WTC11 (cell line): ENCODE results near the gene TMPRSS2. TPM values are rescaled to one million over a fixed set of nuclear protein-coding genes. Genes with fewer than 3 reads are reported as not detected.

Experiments used
- ATAC-seq: fragments of 200-7000 bp; cut with Tn5 transposase; 2 replicates; pipeline ENCODE4 v1.10.0; 2021; ENCODE audit warnings: mild to moderate bottlenecking, moderate library complexity
- CTCF ChIA-PET: fragments of 300-600 bp; sonication (Branson Sonifier 250); formaldehyde crosslinking; loops from one replicate; lab custom pipeline; 2021; ENCODE audit warnings: antibody characterized with exemption; lab: Charles Lee
- POLR2A ChIA-PET: fragments of 350-600 bp; sonication (Branson Sonifier 250); formaldehyde crosslinking; loops from one replicate; lab custom pipeline; 2021; ENCODE audit warnings: antibody characterized with exemption; lab: Charles Lee
- DNase-seq: peaks from one replicate; pipeline ENCODE4 v3.0.0; 2021; ENCODE audit warnings: low spot score
- H3K27ac Mint-ChIP-seq: 2 replicates; pipeline ENCODE4 v1.8.0; 2021; ENCODE audit warnings: mixed read lengths
- H3K27me3 Mint-ChIP-seq: 2 replicates; pipeline ENCODE4 v1.8.0; 2021; ENCODE audit warnings: low read depth, mild to moderate bottlenecking, moderate library complexity, mixed read lengths
- H3K36me3 Mint-ChIP-seq: 2 replicates; pipeline ENCODE4 v1.8.0; 2021; ENCODE audit warnings: mixed read lengths
- H3K4me1 Mint-ChIP-seq: 2 replicates; pipeline ENCODE4 v1.8.0; 2022; ENCODE audit warnings: mixed read lengths
- H3K4me3 Mint-ChIP-seq: 2 replicates; pipeline ENCODE4 v1.8.0; 2021; ENCODE audit warnings: mild to moderate bottlenecking, moderate library complexity, mixed read lengths
- H3K9me3 Mint-ChIP-seq: 2 replicates; pipeline ENCODE4 v1.8.0; 2021; ENCODE audit warnings: mixed read lengths
- CREB1 ChIP-seq: sonication (generic); formaldehyde crosslinking; IDR thresholded peaks from 2 replicates; pipeline ENCODE4 v1.8.0; 2023; ENCODE audit warnings: mild to moderate bottlenecking, missing genetic modification reagents
- CREM ChIP-seq: sonication (generic); formaldehyde crosslinking; IDR thresholded peaks from 2 replicates; pipeline ENCODE4 v1.8.1; 2022; ENCODE audit warnings: mild to moderate bottlenecking, missing genetic modification reagents, moderate library complexity
- ELF4 ChIP-seq: sonication (generic); formaldehyde crosslinking; IDR thresholded peaks from 2 replicates; pipeline ENCODE4 v1.8.1; 2022; ENCODE audit warnings: low read depth, mild to moderate bottlenecking, moderate library complexity, missing genetic modification reagents
- ESRRA ChIP-seq: sonication (generic); formaldehyde crosslinking; IDR thresholded peaks from 2 replicates; pipeline ENCODE4 v1.8.1; 2022; ENCODE audit warnings: mild to moderate bottlenecking, missing genetic modification reagents, borderline replicate concordance
- GABPB1 ChIP-seq: sonication (generic); formaldehyde crosslinking; IDR thresholded peaks from 2 replicates; pipeline ENCODE4 v1.8.1; 2023; ENCODE audit warnings: mild to moderate bottlenecking, missing genetic modification reagents
- GTF2I ChIP-seq: fragments of 250-450 bp; sonication (Bioruptor Pico); conservative IDR thresholded peaks from 2 replicates; pipeline ENCODE4 v1.4.0; 2021; ENCODE audit warnings: mild to moderate bottlenecking
- KAT7 ChIP-seq: sonication (generic); formaldehyde crosslinking; IDR thresholded peaks from 2 replicates; pipeline ENCODE4 v1.8.1; 2023; ENCODE audit warnings: missing genetic modification reagents, mild to moderate bottlenecking, borderline replicate concordance
- NFE2L1 ChIP-seq: sonication (generic); formaldehyde crosslinking; IDR thresholded peaks from 2 replicates; pipeline ENCODE4 v1.8.1; 2023; ENCODE audit warnings: missing genetic modification reagents
- RELA ChIP-seq: sonication (generic); formaldehyde crosslinking; IDR thresholded peaks from 2 replicates; pipeline ENCODE4 v1.8.1; 2022; ENCODE audit warnings: missing genetic modification reagents, mild to moderate bottlenecking, borderline replicate concordance
- TEAD1 ChIP-seq: sonication (generic); formaldehyde crosslinking; IDR thresholded peaks from 2 replicates; pipeline ENCODE4 v1.8.0; 2022; ENCODE audit warnings: mild to moderate bottlenecking, missing genetic modification reagents
- ZNF121 ChIP-seq: sonication (generic); formaldehyde crosslinking; IDR thresholded peaks from 2 replicates; pipeline ENCODE4 v1.8.0; 2023; ENCODE audit warnings: missing genetic modification reagents
- total RNA-seq: library from RNA; stranded (reverse); gene quantifications from 3 replicates; pipeline ENCODE4 v1.2.3, GENCODE V29; 2021
- TF ChIP-seq, protein P1 (sequence below): sonication (generic); formaldehyde crosslinking; IDR thresholded peaks from 2 replicates; pipeline ENCODE4 v1.8.0; 2022; ENCODE audit warnings: mild to moderate bottlenecking, missing genetic modification reagents
- TF ChIP-seq, protein P2 (sequence below): sonication (generic); formaldehyde crosslinking; IDR thresholded peaks from 2 replicates; pipeline ENCODE4 v1.8.1; 2022; ENCODE audit warnings: mild to moderate bottlenecking, missing genetic modification reagents, moderate library complexity, borderline replicate concordance
- TF ChIP-seq, protein P3 (sequence below): sonication (generic); formaldehyde crosslinking; IDR thresholded peaks from 2 replicates; pipeline ENCODE4 v1.8.1; 2023; ENCODE audit warnings: mild to moderate bottlenecking, moderate library complexity, missing genetic modification reagents
- TF ChIP-seq, protein P4 (sequence below): sonication (generic); formaldehyde crosslinking; IDR thresholded peaks from 2 replicates; pipeline ENCODE4 v1.8.0; 2022; ENCODE audit warnings: mild to moderate bottlenecking, missing genetic modification reagents
- TF ChIP-seq, protein P5 (sequence below): sonication (generic); formaldehyde crosslinking; IDR thresholded peaks from 2 replicates; pipeline ENCODE4 v1.8.0; 2022; ENCODE audit warnings: mild to moderate bottlenecking, missing genetic modification reagents
- TF ChIP-seq, protein P6 (sequence below): sonication (generic); formaldehyde crosslinking; IDR thresholded peaks from 2 replicates; pipeline ENCODE4 v1.8.0; 2023; ENCODE audit warnings: missing genetic modification reagents, mild to moderate bottlenecking, borderline replicate concordance
- TF ChIP-seq, protein P7 (sequence below): fragments of 250-450 bp; sonication (Bioruptor Pico); IDR thresholded peaks from 2 replicates; pipeline ENCODE4 v1.8.0; 2021; ENCODE audit warnings: mild to moderate bottlenecking
- TF ChIP-seq, protein P8 (sequence below): sonication (generic); formaldehyde crosslinking; conservative IDR thresholded peaks from 2 replicates; pipeline ENCODE4 v1.8.1; 2023; ENCODE audit warnings: mild to moderate bottlenecking, low read depth, missing genetic modification reagents, moderate library complexity
- TF ChIP-seq, protein P9 (sequence below): fragments of 250-450 bp; sonication (Bioruptor Pico); conservative IDR thresholded peaks from 2 replicates; pipeline ENCODE4 v1.9.0; 2021; ENCODE audit warnings: mild to moderate bottlenecking

Gene TMPRSS2
- total RNA-seq, 1 experiment from 2014 or later: 8.5 TPM

DNA sequence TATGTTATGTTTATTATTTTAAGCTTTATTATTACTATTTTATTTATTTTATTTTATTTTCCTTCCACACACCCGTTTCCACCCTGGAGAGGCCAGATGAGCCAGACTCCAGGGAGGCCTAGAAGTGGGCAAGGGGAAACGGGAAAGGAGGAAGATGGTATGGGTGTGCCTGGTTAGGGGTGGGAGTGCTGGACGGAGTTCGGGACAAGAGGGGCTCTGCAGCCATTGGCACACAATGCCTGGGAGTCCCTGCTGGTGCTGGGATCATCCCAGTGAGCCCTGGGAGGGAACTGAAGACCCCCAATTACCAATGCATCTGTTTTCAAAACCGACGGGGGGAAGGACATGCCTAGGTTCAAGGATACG is 82.4 kb downstream of the TMPRSS2 start:
- TF ChIP-seq ESRRA (CRISPR knock-in tag) (no peak), CREM (no peak), KAT7 (CRISPR knock-in tag) (no peak), CREB1 (CRISPR knock-in tag) (no peak), ZNF121 (CRISPR knock-in tag) (no peak), ELF4 (no peak), GABPB1 (CRISPR knock-in tag) (no peak), RELA (no peak), NFE2L1 (CRISPR knock-in tag) (no peak), TEAD1 (CRISPR knock-in tag) (no peak), GTF2I (CRISPR knock-in tag) (no peak)
- TF ChIP-seq, protein P1, sequence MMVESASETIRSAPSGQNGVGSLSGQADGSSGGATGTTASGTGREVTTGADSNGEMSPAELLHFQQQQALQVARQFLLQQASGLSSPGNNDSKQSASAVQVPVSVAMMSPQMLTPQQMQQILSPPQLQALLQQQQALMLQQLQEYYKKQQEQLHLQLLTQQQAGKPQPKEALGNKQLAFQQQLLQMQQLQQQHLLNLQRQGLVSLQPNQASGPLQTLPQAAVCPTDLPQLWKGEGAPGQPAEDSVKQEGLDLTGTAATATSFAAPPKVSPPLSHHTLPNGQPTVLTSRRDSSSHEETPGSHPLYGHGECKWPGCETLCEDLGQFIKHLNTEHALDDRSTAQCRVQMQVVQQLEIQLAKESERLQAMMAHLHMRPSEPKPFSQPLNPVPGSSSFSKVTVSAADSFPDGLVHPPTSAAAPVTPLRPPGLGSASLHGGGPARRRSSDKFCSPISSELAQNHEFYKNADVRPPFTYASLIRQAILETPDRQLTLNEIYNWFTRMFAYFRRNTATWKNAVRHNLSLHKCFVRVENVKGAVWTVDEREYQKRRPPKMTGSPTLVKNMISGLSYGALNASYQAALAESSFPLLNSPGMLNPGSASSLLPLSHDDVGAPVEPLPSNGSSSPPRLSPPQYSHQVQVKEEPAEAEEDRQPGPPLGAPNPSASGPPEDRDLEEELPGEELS (CRISPR knock-in tag): no peak
- TF ChIP-seq, protein P2, sequence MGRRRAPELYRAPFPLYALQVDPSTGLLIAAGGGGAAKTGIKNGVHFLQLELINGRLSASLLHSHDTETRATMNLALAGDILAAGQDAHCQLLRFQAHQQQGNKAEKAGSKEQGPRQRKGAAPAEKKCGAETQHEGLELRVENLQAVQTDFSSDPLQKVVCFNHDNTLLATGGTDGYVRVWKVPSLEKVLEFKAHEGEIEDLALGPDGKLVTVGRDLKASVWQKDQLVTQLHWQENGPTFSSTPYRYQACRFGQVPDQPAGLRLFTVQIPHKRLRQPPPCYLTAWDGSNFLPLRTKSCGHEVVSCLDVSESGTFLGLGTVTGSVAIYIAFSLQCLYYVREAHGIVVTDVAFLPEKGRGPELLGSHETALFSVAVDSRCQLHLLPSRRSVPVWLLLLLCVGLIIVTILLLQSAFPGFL (CRISPR knock-in tag): no peak
- TF ChIP-seq, protein P3, sequence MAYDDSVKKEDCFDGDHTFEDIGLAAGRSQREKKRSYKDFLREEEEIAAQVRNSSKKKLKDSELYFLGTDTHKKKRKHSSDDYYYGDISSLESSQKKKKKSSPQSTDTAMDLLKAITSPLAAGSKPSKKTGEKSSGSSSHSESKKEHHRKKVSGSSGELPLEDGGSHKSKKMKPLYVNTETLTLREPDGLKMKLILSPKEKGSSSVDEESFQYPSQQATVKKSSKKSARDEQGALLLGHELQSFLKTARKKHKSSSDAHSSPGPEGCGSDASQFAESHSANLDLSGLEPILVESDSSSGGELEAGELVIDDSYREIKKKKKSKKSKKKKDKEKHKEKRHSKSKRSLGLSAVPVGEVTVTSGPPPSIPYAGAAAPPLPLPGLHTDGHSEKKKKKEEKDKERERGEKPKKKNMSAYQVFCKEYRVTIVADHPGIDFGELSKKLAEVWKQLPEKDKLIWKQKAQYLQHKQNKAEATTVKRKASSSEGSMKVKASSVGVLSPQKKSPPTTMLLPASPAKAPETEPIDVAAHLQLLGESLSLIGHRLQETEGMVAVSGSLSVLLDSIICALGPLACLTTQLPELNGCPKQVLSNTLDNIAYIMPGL (CRISPR knock-in tag): no peak
- TF ChIP-seq, protein P4, sequence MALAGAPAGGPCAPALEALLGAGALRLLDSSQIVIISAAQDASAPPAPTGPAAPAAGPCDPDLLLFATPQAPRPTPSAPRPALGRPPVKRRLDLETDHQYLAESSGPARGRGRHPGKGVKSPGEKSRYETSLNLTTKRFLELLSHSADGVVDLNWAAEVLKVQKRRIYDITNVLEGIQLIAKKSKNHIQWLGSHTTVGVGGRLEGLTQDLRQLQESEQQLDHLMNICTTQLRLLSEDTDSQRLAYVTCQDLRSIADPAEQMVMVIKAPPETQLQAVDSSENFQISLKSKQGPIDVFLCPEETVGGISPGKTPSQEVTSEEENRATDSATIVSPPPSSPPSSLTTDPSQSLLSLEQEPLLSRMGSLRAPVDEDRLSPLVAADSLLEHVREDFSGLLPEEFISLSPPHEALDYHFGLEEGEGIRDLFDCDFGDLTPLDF (CRISPR knock-in tag): no peak
- TF ChIP-seq, protein P5, sequence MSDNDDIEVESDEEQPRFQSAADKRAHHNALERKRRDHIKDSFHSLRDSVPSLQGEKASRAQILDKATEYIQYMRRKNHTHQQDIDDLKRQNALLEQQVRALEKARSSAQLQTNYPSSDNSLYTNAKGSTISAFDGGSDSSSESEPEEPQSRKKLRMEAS: no peak
- TF ChIP-seq, protein P6, sequence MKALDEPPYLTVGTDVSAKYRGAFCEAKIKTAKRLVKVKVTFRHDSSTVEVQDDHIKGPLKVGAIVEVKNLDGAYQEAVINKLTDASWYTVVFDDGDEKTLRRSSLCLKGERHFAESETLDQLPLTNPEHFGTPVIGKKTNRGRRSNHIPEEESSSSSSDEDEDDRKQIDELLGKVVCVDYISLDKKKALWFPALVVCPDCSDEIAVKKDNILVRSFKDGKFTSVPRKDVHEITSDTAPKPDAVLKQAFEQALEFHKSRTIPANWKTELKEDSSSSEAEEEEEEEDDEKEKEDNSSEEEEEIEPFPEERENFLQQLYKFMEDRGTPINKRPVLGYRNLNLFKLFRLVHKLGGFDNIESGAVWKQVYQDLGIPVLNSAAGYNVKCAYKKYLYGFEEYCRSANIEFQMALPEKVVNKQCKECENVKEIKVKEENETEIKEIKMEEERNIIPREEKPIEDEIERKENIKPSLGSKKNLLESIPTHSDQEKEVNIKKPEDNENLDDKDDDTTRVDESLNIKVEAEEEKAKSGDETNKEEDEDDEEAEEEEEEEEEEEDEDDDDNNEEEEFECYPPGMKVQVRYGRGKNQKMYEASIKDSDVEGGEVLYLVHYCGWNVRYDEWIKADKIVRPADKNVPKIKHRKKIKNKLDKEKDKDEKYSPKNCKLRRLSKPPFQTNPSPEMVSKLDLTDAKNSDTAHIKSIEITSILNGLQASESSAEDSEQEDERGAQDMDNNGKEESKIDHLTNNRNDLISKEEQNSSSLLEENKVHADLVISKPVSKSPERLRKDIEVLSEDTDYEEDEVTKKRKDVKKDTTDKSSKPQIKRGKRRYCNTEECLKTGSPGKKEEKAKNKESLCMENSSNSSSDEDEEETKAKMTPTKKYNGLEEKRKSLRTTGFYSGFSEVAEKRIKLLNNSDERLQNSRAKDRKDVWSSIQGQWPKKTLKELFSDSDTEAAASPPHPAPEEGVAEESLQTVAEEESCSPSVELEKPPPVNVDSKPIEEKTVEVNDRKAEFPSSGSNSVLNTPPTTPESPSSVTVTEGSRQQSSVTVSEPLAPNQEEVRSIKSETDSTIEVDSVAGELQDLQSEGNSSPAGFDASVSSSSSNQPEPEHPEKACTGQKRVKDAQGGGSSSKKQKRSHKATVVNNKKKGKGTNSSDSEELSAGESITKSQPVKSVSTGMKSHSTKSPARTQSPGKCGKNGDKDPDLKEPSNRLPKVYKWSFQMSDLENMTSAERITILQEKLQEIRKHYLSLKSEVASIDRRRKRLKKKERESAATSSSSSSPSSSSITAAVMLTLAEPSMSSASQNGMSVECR (CRISPR knock-in tag): no peak
- TF ChIP-seq, protein P7, sequence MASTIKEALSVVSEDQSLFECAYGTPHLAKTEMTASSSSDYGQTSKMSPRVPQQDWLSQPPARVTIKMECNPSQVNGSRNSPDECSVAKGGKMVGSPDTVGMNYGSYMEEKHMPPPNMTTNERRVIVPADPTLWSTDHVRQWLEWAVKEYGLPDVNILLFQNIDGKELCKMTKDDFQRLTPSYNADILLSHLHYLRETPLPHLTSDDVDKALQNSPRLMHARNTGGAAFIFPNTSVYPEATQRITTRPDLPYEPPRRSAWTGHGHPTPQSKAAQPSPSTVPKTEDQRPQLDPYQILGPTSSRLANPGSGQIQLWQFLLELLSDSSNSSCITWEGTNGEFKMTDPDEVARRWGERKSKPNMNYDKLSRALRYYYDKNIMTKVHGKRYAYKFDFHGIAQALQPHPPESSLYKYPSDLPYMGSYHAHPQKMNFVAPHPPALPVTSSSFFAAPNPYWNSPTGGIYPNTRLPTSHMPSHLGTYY (CRISPR knock-in tag): no peak
- TF ChIP-seq, protein P8, sequence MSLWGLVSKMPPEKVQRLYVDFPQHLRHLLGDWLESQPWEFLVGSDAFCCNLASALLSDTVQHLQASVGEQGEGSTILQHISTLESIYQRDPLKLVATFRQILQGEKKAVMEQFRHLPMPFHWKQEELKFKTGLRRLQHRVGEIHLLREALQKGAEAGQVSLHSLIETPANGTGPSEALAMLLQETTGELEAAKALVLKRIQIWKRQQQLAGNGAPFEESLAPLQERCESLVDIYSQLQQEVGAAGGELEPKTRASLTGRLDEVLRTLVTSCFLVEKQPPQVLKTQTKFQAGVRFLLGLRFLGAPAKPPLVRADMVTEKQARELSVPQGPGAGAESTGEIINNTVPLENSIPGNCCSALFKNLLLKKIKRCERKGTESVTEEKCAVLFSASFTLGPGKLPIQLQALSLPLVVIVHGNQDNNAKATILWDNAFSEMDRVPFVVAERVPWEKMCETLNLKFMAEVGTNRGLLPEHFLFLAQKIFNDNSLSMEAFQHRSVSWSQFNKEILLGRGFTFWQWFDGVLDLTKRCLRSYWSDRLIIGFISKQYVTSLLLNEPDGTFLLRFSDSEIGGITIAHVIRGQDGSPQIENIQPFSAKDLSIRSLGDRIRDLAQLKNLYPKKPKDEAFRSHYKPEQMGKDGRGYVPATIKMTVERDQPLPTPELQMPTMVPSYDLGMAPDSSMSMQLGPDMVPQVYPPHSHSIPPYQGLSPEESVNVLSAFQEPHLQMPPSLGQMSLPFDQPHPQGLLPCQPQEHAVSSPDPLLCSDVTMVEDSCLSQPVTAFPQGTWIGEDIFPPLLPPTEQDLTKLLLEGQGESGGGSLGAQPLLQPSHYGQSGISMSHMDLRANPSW (CRISPR knock-in tag): no peak
- TF ChIP-seq, protein P9, sequence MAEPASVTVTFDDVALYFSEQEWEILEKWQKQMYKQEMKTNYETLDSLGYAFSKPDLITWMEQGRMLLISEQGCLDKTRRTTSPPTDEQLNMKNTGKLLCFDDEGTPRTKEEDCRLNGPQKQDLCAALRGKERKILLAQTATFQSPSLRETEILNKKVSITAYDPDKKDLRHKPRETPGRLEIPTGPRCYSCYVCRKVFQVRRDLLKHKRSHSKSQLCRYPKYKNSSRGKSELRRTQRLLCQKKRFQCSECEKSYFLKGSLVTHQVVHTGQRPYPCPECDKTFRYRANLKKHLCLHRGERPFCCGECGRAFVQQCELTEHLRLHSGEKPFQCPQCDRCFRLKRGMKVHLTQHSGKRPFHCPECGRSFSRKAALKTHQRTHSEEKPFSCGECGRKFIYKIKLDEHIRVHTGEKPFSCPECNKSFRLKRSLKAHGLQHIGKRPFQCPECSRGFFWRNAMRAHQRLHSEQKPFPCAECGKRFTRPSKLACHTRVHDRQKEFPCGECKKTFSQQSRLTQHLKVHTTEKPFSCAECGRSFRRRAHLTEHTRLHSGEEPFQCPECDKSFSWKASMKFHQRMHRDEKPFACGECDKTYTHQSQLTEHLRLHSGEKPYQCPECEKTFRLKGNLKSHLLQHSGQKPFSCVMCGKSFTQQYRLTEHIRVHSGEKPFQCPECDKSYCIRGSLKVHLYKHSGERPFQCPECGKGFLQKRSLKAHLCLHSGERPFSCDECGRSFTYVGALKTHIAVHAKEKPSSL: no peak
- no peaks in the 10 kb centered on the region for H3K36me3 Mint-ChIP-seq
- H3K4me1 Mint-ChIP-seq: peaks cover 32% of the 10 kb centered on the region
- ChIA-PET CTCF (interaction anchor here (1.0 to 3.2 kb wide), 2 partner anchors 14 to 56 kb away, joined by 5 to 17 read pairs; no protein-coding TSS in a partner anchor), POLR2A (interaction anchor here (1.0 kb wide), 1 partner anchor 15 kb away, joined by 3 read pairs; no protein-coding TSS in a partner anchor)
- peak overlapping the region; percentile 76 for H3K4me3 Mint-ChIP-seq
- peaks cover 69% of the 10 kb centered on the region for H3K27me3 Mint-ChIP-seq
- H3K9me3 Mint-ChIP-seq: no peaks in the 10 kb centered on the region
- DNase-seq (no peak), ATAC-seq (no peak)
- no peak overlapping the region for H3K27ac Mint-ChIP-seq
